CD4-positive, alpha-beta T cell (primary cell): ENCODE measurements around the gene GFPT2. TPM values are rescaled to one million over a fixed set of nuclear protein-coding genes. Genes with fewer than 3 reads are reported as not detected.

Experiments used
- ATAC-seq: fragments of 200-7000 bp; cut with Tn5 transposase; one replicate; pipeline ENCODE4 v1.10.0; 2022; ENCODE audit warnings: mild to moderate bottlenecking; ENCODE audit not compliant: poor library complexity
- CTCF ChIA-PET: fragments of 350-600 bp; sonication (Branson Sonifier 250); formaldehyde crosslinking; loops from one replicate; lab custom pipeline; 2021; ENCODE audit warnings: antibody characterized with exemption, inconsistent platforms; lab: Charles Lee
- POLR2A ChIA-PET: fragments of 350-600 bp; sonication (Branson Sonifier 250); formaldehyde crosslinking; loops from one replicate; lab custom pipeline; 2021; ENCODE audit warnings: antibody characterized with exemption, inconsistent platforms; lab: Charles Lee
- DNase-seq, 14 experiments: peaks; one replicate each; pipeline ENCODE4 v3.0.0-alpha.2; 2013 to 2020; ENCODE audit warnings: mixed read lengths in 2 of 14
- H3K27ac ChIP-seq, 2 donors: one replicate each; pipeline versions ENCODE4 v1.5.1 to v1.7.0; 2013; ENCODE audit warnings: low read length in 2 of 2, low read depth in 1 of 2, mild to moderate bottlenecking in 1 of 2
- H3K27me3 ChIP-seq, 2 experiments: 1 replicate in 1 of 2; 2 replicates in 1 of 2; pipeline versions ENCODE4 v1.6.1 to v1.7.0; 2013; ENCODE audit warnings: low read length in 2 of 2, control low read depth in 1 of 2, mild to moderate bottlenecking in 1 of 2, moderate library complexity in 1 of 2; ENCODE audit not compliant: insufficient read depth in 2 of 2, control insufficient read depth in 1 of 2
- H3K36me3 ChIP-seq: one replicate; pipeline ENCODE4 v1.6.1; 2013; ENCODE audit warnings: low read length, control low read depth; ENCODE audit not compliant: insufficient read depth
- H3K4me1 ChIP-seq: one replicate; pipeline ENCODE4 v1.6.1; 2013; ENCODE audit warnings: low read length, control low read depth; ENCODE audit not compliant: insufficient read depth
- H3K4me3 ChIP-seq: one replicate; pipeline ENCODE4 v1.5.1; 2013; ENCODE audit warnings: mild to moderate bottlenecking, low read length, moderate library complexity
- H3K9me3 ChIP-seq, 2 experiments: 1 replicate in 1 of 2; 2 replicates in 1 of 2; pipeline versions ENCODE4 v1.6.1 to v1.7.0; 2013; ENCODE audit warnings: low read length in 2 of 2, mild to moderate bottlenecking in 2 of 2, control low read depth in 1 of 2, moderate library complexity in 1 of 2; ENCODE audit not compliant: control insufficient read depth in 1 of 2, insufficient read depth in 1 of 2
- H3K27ac Mint-ChIP-seq: one replicate; pipeline ENCODE4 v1.8.0; 2020; ENCODE audit warnings: mixed read lengths
- H3K27me3 Mint-ChIP-seq: one replicate; pipeline ENCODE4 v1.8.0; 2021; ENCODE audit warnings: mixed read lengths
- H3K36me3 Mint-ChIP-seq: one replicate; pipeline ENCODE4 v1.8.0; 2021; ENCODE audit warnings: low read depth, mixed read lengths
- H3K4me1 Mint-ChIP-seq: one replicate; pipeline ENCODE4 v1.8.0; 2021; ENCODE audit warnings: low read depth, mixed read lengths
- H3K4me3 Mint-ChIP-seq: one replicate; pipeline ENCODE4 v1.8.0; 2020; ENCODE audit warnings: mild to moderate bottlenecking, mixed read lengths
- H3K9me3 Mint-ChIP-seq: one replicate; pipeline ENCODE4 v1.8.0; 2020; ENCODE audit warnings: mixed read lengths
- intact Hi-C, 2 experiments: fragments of 100-400 bp; cut with DNase I in 1 of 2; cut with micrococcal nuclease in 1 of 2; formaldehyde crosslinking; loops; one replicate each; pipeline versions ENCODE4 v1.15.1 to v1.9.0; 2023 to 2025; cut with DNase I, micrococcal nuclease
- total RNA-seq, 174 experiments: library from RNA in 2 of 174; stranded (reverse) in 2 of 174; gene quantifications; one replicate each; pipeline ENCODE4 v1.2.3 and lab custom pipeline; 2021 to 2026
- TF ChIP-seq, protein P1 (sequence below): fragments of 200-600 bp; IDR thresholded peaks from one replicate; pipeline ENCODE4 v1.8.0; 2022; ENCODE audit warnings: antibody characterized with exemption, mild to moderate bottlenecking

Gene GFPT2
- total RNA-seq, 2 experiments from 2014 or later: 1.1 to 1.5 TPM

DNA sequence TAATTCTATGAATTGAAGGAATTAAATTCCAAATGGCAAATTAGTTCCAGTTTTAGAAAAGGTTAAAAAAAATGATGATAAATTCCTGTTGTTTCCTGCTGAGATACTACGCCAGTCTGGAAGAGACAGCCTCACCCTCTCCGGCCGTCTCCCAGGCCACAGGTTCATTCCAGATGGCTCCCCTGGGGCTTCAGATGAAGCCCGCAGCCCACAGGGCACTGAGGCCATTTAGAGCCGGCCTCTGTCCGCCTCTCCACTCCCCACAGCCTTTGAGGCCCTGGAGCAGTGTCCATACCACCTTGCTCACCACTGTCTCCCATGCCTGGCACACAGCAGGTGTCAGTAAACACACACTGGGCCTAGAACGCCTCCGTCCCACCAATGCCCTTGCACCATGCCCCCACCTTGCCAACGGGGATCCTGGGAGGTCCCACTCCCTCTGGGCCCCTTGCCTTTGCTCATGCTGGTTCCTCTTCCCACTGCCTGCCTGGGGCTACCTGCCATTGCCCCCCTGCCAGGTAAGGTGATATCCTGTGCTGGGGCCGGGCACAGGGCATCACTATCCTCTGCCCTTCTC, 26.1 kb downstream of the GFPT2 start:
- no peak for ATAC-seq
- CTCF ChIA-PET: interaction anchor here (0.7 kb wide), 1 partner anchor 11 kb away, joined by 4 read pairs; no protein-coding TSS in a partner anchor
- Histone ChIP-seq H3K4me1 (peaks cover 7% of the 10 kb centered on the region), H3K36me3 (no peaks in the 10 kb centered on the region), H3K27ac (no peak overlapping the region), H3K27me3 (peaks cover 0 to 5% of the 10 kb centered on the region in 2 experiments), H3K4me3 (no peak overlapping the region), H3K9me3 (no peaks in the 10 kb centered on the region)
- H3K4me1 Mint-ChIP-seq: no peaks in the 10 kb centered on the region
- DNase-seq: no peak
- intact Hi-C loops: loop anchor here (10.0 kb wide), 1 partner anchor 122 kb away; the partner anchor contains the start of gene RASGEF1C (in 2 of the 2)
- TF ChIP-seq, protein P1, sequence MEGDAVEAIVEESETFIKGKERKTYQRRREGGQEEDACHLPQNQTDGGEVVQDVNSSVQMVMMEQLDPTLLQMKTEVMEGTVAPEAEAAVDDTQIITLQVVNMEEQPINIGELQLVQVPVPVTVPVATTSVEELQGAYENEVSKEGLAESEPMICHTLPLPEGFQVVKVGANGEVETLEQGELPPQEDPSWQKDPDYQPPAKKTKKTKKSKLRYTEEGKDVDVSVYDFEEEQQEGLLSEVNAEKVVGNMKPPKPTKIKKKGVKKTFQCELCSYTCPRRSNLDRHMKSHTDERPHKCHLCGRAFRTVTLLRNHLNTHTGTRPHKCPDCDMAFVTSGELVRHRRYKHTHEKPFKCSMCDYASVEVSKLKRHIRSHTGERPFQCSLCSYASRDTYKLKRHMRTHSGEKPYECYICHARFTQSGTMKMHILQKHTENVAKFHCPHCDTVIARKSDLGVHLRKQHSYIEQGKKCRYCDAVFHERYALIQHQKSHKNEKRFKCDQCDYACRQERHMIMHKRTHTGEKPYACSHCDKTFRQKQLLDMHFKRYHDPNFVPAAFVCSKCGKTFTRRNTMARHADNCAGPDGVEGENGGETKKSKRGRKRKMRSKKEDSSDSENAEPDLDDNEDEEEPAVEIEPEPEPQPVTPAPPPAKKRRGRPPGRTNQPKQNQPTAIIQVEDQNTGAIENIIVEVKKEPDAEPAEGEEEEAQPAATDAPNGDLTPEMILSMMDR: no peak
- POLR2A ChIA-PET: no interaction called here
- no peaks in the 10 kb centered on the region for H3K9me3 Mint-ChIP-seq
- H3K27me3 Mint-ChIP-seq: peaks cover 15% of the 10 kb centered on the region
- H3K4me3 Mint-ChIP-seq: no peak overlapping the region
- no peak overlapping the region for H3K27ac Mint-ChIP-seq
- no peaks in the 10 kb centered on the region for H3K36me3 Mint-ChIP-seq

GRCh38 chr5:180324601-180324950, 28.6 kb downstream of the GFPT2 start:
- Histone ChIP-seq H3K9me3 (no peaks in the 10 kb centered on the region), H3K27me3 (no peaks in the 10 kb centered on the region), H3K36me3 (no peaks in the 10 kb centered on the region), H3K27ac (no peak overlapping the region), H3K4me1 (peaks cover 7% of the 10 kb centered on the region), H3K4me3 (no peak overlapping the region)
- ChIA-PET CTCF (interaction anchor here (0.9 kb wide), 1 partner anchor 9 kb away, joined by 3 read pairs; no protein-coding TSS in a partner anchor), POLR2A (no interaction called here)
- H3K4me1 Mint-ChIP-seq: no peaks in the 10 kb centered on the region
- no peaks in the 10 kb centered on the region for H3K27me3 Mint-ChIP-seq
- H3K36me3 Mint-ChIP-seq: no peaks in the 10 kb centered on the region
- H3K27ac Mint-ChIP-seq: no peak overlapping the region
- no peak for DNase-seq
- no peak for ATAC-seq
- intact Hi-C loops: loop anchor here (10.0 kb wide), 1 partner anchor 120 kb away; the partner anchor contains the start of gene RASGEF1C (in 2 of the 2)
- H3K4me3 Mint-ChIP-seq: no peak overlapping the region
- no peaks in the 10 kb centered on the region for H3K9me3 Mint-ChIP-seq
- TF ChIP-seq, protein P1: no peak

- TF ChIP-seq, protein P1: no peak
- POLR2A ChIA-PET: no interaction called here
- intact Hi-C loops: loop anchor here (10.0 kb wide), 1 partner anchor 119 kb away; the partner anchor contains the start of gene RASGEF1C (in 2 of the 2)
- H3K4me3 Mint-ChIP-seq: no peak overlapping the region
- H3K27me3 Mint-ChIP-seq: no peaks in the 10 kb centered on the region
- no peaks in the 10 kb centered on the region for H3K36me3 ChIP-seq
- no peaks in the 10 kb centered on the region for H3K4me1 Mint-ChIP-seq
- no peak overlapping the region for H3K27ac ChIP-seq
- DNase-seq: no peak
- no peaks in the 10 kb centered on the region for H3K27me3 ChIP-seq
- peaks cover 7% of the 10 kb centered on the region for H3K4me1 ChIP-seq
- ATAC-seq: no peak
- no peaks in the 10 kb centered on the region for H3K9me3 Mint-ChIP-seq
- no peaks in the 10 kb centered on the region for H3K36me3 Mint-ChIP-seq
- no peak overlapping the region for H3K4me3 ChIP-seq
- CTCF ChIA-PET: interaction anchor here (0.7 to 0.9 kb wide), 2 partner anchors 8 to 9 kb away, joined by 3 read pairs; no protein-coding TSS in a partner anchor
- H3K27ac Mint-ChIP-seq: no peak overlapping the region
- H3K9me3 ChIP-seq: no peaks in the 10 kb centered on the region
These were observed 29.1 kb downstream of the GFPT2 start for GRCh38 chr5:180323941-180324600.
